ENCODE data around the gene KRTAP9-6.
"Not testable (repeated sequence)": the region's sequence is repeated elsewhere in the genome, so short reads cannot be mapped to it uniquely, and the experiment has no call there.

The KRTAP9-6 gene

DNA sequence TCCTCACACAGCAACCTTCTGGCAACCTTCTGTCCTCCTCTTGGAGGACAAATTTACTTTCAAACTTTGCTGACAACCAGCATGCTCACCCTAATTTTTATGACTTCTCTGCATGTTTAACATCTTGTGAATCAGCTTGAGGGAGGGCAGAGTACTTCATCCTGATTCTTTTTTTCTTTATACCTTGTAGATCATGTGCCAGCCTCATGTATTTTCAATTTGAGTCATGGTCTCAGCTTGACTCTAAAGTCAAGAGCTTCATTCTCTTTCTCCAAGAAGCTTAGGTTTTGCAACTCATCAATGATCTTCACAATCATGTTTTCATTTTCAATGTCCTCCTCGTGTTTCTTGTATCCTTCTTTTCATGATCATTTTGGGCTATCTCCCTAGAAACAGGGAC, 6.7 kb downstream of the KRTAP9-6 start:
- no peak for DNase-seq

DNA sequence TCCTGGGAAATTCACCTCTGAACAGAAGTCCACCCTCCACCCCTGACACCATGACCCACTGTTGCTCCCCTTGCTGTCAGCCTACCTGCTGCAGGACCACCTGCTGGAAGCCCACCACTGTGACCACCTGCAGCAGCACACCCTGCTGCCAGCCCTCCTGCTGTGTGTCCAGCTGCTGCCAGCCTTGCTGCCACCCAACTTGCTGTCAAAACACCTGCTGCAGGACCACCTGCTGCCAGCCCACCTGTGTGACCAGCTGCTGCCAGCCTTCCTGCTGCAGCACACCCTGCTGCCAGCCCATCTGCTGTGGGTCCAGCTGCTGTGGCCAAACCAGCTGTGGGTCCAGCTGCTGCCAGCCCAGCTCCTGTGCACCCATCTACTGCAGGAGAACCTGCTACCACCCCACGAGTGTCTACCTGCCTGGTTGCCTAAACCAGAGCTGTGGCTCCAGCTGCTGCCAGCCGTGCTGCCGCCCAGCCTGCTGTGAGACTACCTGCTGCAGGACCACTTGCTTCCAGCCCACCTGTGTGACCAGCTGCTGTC, 10.5 kb downstream of the KRTAP9-6 start, which contains the start of gene KRTAP9-7:
Gene KRTAP9-7 (plus strand): TSS at position 51 of the 543 bp plus-strand sequence. CDS start 0 bp downstream, at position 51.
- DNase-seq: not testable (repeated sequence)

GRCh38 chr17:41278176-41278955, 13.2 kb downstream of the KRTAP9-6 start:
- DNase-seq: no peak

GRCh38 chr17:41284043-41284442, 18.9 kb downstream of the KRTAP9-6 start:
- DNase-seq: no peak

GRCh38 chr17:41284546-41284945, 19.4 kb downstream of the KRTAP9-6 start:
- no peak for DNase-seq

DNA sequence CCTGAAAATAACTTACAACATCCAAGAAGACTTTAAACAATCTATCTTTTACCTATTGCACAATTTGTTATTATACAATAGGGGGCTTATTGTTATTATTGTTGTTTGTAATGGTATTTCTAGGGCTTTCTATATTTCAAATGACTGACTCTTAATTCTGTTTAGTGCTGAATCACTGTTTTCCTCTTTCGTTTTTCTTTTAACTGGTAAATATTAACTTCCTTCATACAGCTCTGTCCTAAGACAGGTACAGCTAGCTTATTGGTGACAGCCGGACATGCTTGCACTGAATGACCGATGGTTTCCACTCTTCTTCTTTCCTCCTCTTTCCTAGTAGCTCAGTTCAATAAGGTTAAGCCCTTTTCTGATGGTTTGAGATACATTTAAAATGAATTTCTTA, 21.9 kb downstream of the KRTAP9-6 start:
- DNase-seq: no peak

DNA sequence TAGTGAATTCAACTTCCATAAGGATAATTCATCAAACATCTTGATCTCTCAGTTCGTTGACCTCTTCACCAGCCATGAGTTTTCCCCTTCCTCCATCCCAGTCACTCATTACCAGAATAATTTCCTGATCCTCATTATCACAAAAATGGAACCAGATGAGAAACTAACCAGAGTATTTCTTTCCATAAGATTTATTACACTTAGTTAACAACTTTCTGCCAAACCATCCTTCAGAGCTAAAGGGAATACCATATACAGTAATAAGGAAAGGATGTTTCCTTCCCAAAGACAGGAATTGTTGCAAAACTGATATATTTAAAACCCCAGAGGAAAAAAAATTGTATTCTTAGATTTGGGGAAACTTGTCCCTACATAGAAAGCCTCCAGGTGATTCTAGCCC, 28.8 kb downstream of the KRTAP9-6 start:
- no peak for DNase-seq

DNA sequence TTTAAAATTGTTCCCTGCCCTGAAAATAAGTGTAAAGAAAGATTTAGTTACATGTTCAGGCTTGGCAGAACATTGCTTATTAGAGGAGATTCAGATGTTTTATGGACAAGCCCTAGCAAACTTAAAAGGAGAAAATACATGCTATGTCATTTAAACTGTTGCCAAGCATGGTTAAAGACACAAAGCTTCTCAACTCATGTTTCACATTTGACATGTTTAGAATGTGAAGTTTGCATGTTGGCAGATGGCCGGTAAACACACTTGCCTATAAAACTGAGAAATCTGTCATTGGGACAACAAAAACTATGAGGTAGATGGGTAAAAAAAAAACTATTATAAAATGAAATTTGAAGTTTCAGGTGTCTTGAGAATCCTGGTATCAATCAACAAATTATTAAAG, 31.7 kb downstream of the KRTAP9-6 start:
- DNase-seq: no peak

GRCh38 chr17:41298458-41299135, 33.4 kb downstream of the KRTAP9-6 start:
- no peak for DNase-seq

- no peak for DNase-seq
Observed at GRCh38 chr17:41301204-41301790, 36.1 kb downstream of the KRTAP9-6 start.

DNA sequence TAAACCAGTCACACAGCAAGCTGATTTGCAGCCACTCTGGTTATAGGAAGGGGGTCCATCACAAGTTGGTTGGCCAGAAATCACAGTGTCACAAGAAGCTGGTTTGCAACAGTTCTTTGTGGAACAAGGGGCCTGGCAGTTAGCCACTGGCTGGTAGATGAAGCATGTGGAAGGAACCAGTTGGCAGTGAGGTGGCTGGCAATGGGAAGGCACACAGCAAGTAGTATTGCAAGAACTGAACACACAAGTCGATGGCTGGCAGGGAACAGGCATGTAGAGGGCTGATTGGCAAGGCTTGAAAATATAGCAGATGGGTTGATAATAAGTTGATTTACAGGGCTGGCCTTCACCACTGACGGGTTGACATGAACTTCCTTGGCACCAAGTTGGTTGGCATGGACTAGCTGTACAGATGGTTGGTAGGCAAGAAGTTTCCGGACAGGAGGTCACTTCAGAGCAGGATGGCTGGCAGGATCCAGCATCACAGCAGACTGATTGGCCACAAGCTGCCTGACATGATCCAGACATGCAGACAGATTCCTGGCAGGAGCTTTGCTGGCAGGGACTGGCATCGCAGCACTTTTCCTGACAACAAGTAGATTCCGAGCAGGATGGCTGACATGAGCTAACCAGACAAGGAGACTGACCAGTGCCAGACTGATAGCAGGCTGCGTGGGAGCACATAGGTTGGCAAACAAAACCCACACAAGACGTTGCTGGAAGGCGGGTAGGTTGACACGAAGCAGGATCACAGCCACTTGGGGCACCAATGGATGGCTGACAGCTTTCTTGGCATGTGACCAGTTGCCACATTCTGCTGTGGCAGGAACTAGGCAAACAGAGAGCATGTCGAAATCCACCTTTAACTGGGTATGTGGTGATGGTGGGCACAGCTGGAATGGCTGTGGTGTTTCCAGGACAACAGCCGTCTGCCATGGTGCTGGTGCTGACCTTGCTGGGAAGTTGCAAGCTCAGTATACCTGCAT, 37.0 kb downstream of the KRTAP9-6 start, which contains the start of gene KRTAP29-1:
Gene KRTAP29-1 (minus strand): TSS at position 936 of the 986 bp plus-strand sequence. CDS start 0 bp downstream, at position 936.
- DNase-seq: no peak

- no peak for DNase-seq
Observed at GRCh38 chr17:41302981-41303380, 37.8 kb downstream of the KRTAP9-6 start.

- DNase-seq: no peak
Observed at GRCh38 chr17:41304091-41304490, 38.9 kb downstream of the KRTAP9-6 start.

- no peak for DNase-seq
Observed at GRCh38 chr17:41307647-41308046, 42.5 kb downstream of the KRTAP9-6 start.

- peak; percentile 69 for DNase-seq
Observed at GRCh38 chr17:41308251-41308917, 43.2 kb downstream of the KRTAP9-6 start.

DNA sequence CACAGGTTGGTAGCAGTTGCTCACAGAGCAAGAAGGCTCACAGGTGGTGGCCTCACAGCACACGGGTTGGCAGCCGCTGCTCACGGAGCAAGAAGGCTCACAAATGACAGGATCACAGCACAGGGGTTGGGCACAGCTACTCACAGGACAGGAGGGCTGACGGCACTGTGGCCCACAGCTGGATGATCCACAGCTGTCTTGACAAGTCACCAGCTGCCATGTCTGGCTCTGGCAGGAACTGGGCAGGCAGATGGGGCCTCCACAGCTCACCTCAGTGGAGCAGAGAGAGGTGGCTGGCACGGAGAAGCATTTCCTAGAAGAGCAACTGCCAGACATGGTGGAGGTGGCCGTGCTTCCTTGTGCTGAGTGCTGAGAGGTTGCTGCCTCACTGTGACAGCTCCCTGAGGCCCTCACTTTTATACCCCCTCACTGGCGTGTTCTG, 43.8 kb downstream of the KRTAP9-6 start, which contains the start of gene KRTAP16-1:
Gene KRTAP16-1 (minus strand): TSS at position 392 of the 442 bp plus-strand sequence. CDS start 56 bp downstream, at position 336.
- DNase-seq: peak; percentile 38

GRCh38 chr17:41311111-41311510, 45.9 kb downstream of the KRTAP9-6 start:
- DNase-seq: no peak

GRCh38 chr17:41315204-41315794, 50.1 kb downstream of the KRTAP9-6 start, which contains the start of gene KRTAP17-1:
TSS of gene KRTAP17-1 (minus strand) at chr17:41315710. CDS start at chr17:41315650, 60 bp downstream.
- DNase-seq: no peak
